GM23338 (cell line): ENCODE results near the gene PDCD1. TPM values are rescaled to one million over a fixed set of nuclear protein-coding genes. Genes with fewer than 3 reads are reported as not detected.

Experiments
- ATAC-seq: fragments of 200-7000 bp; cut with Tn5 transposase; 3 replicates; pipeline ENCODE4 v1.9.1; 2020
- DNase-seq: peaks from one replicate; pipeline ENCODE4 v3.0.0-alpha.2; 2015; ENCODE audit warnings: low spot score
- H2AFZ ChIP-seq: fragments of 200-600 bp; sonication (generic); 2 replicates; pipeline ENCODE4 v1.8.0; 2016; ENCODE audit warnings: antibody characterized with exemption, mild to moderate bottlenecking, moderate library complexity
- H3F3A ChIP-seq: fragments of 200-600 bp; sonication (generic); replicated peaks from 2 replicates; pipeline ENCODE4 v1.8.0; 2017; ENCODE audit warnings: antibody characterized with exemption, mixed run types, low read depth
- H3K27ac ChIP-seq: fragments of 200-600 bp; sonication (generic); 2 replicates; pipeline ENCODE4 v1.6.1; 2016; ENCODE audit warnings: low read depth
- H3K27me3 ChIP-seq: fragments of 200-600 bp; sonication (generic); 2 replicates; pipeline ENCODE4 v1.8.0; 2016; ENCODE audit warnings: mild to moderate bottlenecking, mixed run types, moderate library complexity; ENCODE audit not compliant: insufficient read depth
- H3K36me3 ChIP-seq: fragments of 200-600 bp; sonication (generic); 2 replicates; pipeline ENCODE4 v1.8.0; 2016; ENCODE audit warnings: mild to moderate bottlenecking; ENCODE audit not compliant: insufficient read depth
- H3K4me1 ChIP-seq: fragments of 200-600 bp; sonication (generic); 2 replicates; pipeline ENCODE4 v1.8.0; 2016; ENCODE audit warnings: mild to moderate bottlenecking, moderate library complexity; ENCODE audit not compliant: insufficient read depth
- H3K4me2 ChIP-seq: fragments of 200-600 bp; sonication (generic); 2 replicates; pipeline ENCODE4 v1.7.1; 2017; ENCODE audit warnings: mixed run types
- H3K4me3 ChIP-seq: fragments of 200-600 bp; sonication (generic); 2 replicates; pipeline ENCODE4 v1.6.1; 2016; ENCODE audit warnings: mixed run types
- H3K79me2 ChIP-seq: fragments of 200-600 bp; sonication (generic); replicated peaks from 2 replicates; pipeline ENCODE4 v1.8.0; 2017; ENCODE audit warnings: mild to moderate bottlenecking; ENCODE audit not compliant: insufficient read depth
- H3K9me2 ChIP-seq: fragments of 200-600 bp; sonication (generic); 2 replicates; pipeline ENCODE4 v1.8.0; 2017; ENCODE audit not compliant: insufficient read depth
- H4K20me1 ChIP-seq: fragments of 200-600 bp; sonication (generic); replicated peaks from 2 replicates; pipeline ENCODE4 v1.8.0; 2017; ENCODE audit warnings: mild to moderate bottlenecking; ENCODE audit not compliant: insufficient read depth
- H3K27ac Mint-ChIP-seq: 2 replicates; pipeline ENCODE4 v1.8.0; 2020; ENCODE audit warnings: inconsistent platforms, mild to moderate bottlenecking, moderate library complexity, mixed read lengths
- H3K27me3 Mint-ChIP-seq: 3 replicates; pipeline ENCODE4 v1.8.0; 2022; ENCODE audit warnings: low read depth, mild to moderate bottlenecking, moderate library complexity, mixed read lengths, inconsistent platforms; ENCODE audit not compliant: insufficient read depth, poor library complexity
- H3K36me3 Mint-ChIP-seq: 3 replicates; pipeline ENCODE4 v1.8.0; 2021; ENCODE audit warnings: low read depth, mild to moderate bottlenecking, inconsistent platforms, moderate library complexity, mixed read lengths
- H3K4me1 Mint-ChIP-seq: 3 replicates; pipeline ENCODE4 v1.8.0; 2020; ENCODE audit warnings: mild to moderate bottlenecking, inconsistent platforms, mixed read lengths
- H3K4me3 Mint-ChIP-seq: 3 replicates; pipeline ENCODE4 v1.8.0; 2021; ENCODE audit warnings: moderate library complexity, mild to moderate bottlenecking, inconsistent platforms, mixed read lengths
- H3K9me3 Mint-ChIP-seq: 3 replicates; pipeline ENCODE4 v1.8.0; 2020; ENCODE audit warnings: moderate library complexity, mild to moderate bottlenecking, inconsistent platforms, mixed read lengths
- CTCF ChIP-seq, 2 experiments: fragments of 200-600 bp in 1 of 2; sonication (generic) in 1 of 2; conservative IDR thresholded peaks; 2 replicates each; pipeline versions ENCODE4 v1.5.1 to v1.6.1; 2016 to 2017; ENCODE audit warnings: antibody characterized with exemption in 2 of 2, low read depth in 2 of 2, mild to moderate bottlenecking in 2 of 2, moderate library complexity in 1 of 2
- NANOG ChIP-seq: IDR thresholded peaks from 2 replicates; pipeline ENCODE4 v1.6.1; 2016; ENCODE audit warnings: antibody characterized with exemption, borderline replicate concordance
- REST ChIP-seq: IDR thresholded peaks from one replicate; pipeline ENCODE4 v1.6.1; 2018; ENCODE audit warnings: antibody characterized with exemption; ENCODE audit not compliant: unreplicated experiment
- STAT1 ChIP-seq: IDR thresholded peaks from one replicate; pipeline ENCODE4 v1.6.1; 2016; ENCODE audit warnings: antibody characterized with exemption; ENCODE audit not compliant: unreplicated experiment
- ZNF462 ChIP-seq: fragments of 250-450 bp; sonication (Bioruptor Pico); IDR thresholded peaks from 2 replicates; pipeline ENCODE4 v1.5.0; 2020; ENCODE audit warnings: mild to moderate bottlenecking, moderate library complexity
- polyA plus RNA-seq: library from polyadenylated mRNA; unstranded; fragments of >200 nt; fragmentation: Nextera tagmentation; extraction: Ambion mirVana; gene quantifications from 2 replicates; pipeline ENCODE4 v1.2.1, GENCODE V29; 2016
- total RNA-seq: library from RNA; depleted of rRNA; stranded (reverse); fragments of >200 nt; shearing (Covaris generic); gene quantifications from 2 replicates; pipeline ENCODE4 v1.2.3, GENCODE V29; 2014

The PDCD1 gene
- total and polyA plus RNA-seq, 2 experiments from 2014 or later: 0.34 to 0.38 TPM

GRCh38 chr2:241882091-241882625 is 23.5 kb upstream of the PDCD1 start:
- ATAC-seq (peak; percentile 13), DNase-seq (peak; percentile 65)
- Histone ChIP-seq H3K4me2 (peak overlapping the region; percentile 73), H3K27me3 (no peaks in the 10 kb centered on the region), H3K4me1 (peaks cover 22% of the 10 kb centered on the region), H3K4me3 (peak overlapping the region; percentile 83; the same call in 1 of the 2 replicates), H3K36me3 (0 out of 2 replicates have a peak, but pooled peaks cover 2% of the 10 kb centered on the region), H3K9me2 (no peaks in the 10 kb centered on the region), H2AFZ (peak overlapping the region; percentile 74; the same call in 1 of the 2 replicates), H3K79me2 (no peaks in the 10 kb centered on the region), H3K27ac (no peak overlapping the region; the same call in 1 of the 2 replicates), H3F3A (no peaks in the 10 kb centered on the region), H4K20me1 (no peaks in the 10 kb centered on the region)
- peaks cover 23% of the 10 kb centered on the region for H3K4me1 Mint-ChIP-seq
- no peak overlapping the region for H3K27ac Mint-ChIP-seq
- peaks cover 2% of the 10 kb centered on the region for H3K9me3 Mint-ChIP-seq
- H3K36me3 Mint-ChIP-seq: peaks cover 7% of the 10 kb centered on the region; the same call in 2 of the 3 replicates
- peaks cover 29% of the 10 kb centered on the region for H3K27me3 Mint-ChIP-seq
- TF ChIP-seq CTCF (conservative IDR thresholded peaks at IDR 0.05; ENCODE audit: low read depth in 2 of 2) (peak; percentile 33 to 44), ZNF462 (CRISPR knock-in tag) (no peak), STAT1 (no peak), REST (no peak), NANOG (no peak)
- H3K4me3 Mint-ChIP-seq: peak overlapping the region; percentile 85
